Hematopoietic multipotent progenitor cell treated with erythropoietin and hydrocortisone succinate and interleukin-3 and kit ligand, for 4 days (in vitro differentiated cells): ENCODE results near the gene CGB3.

ENCODE experiments used
- DNase-seq: peaks from one replicate; pipeline ENCODE4 v3.0.0-alpha.2; 2015

CGB3 gene

GRCh38 chr19:48985711-48986110 is 38.4 kb downstream of the CGB3 start:
- no peak for DNase-seq

DNA sequence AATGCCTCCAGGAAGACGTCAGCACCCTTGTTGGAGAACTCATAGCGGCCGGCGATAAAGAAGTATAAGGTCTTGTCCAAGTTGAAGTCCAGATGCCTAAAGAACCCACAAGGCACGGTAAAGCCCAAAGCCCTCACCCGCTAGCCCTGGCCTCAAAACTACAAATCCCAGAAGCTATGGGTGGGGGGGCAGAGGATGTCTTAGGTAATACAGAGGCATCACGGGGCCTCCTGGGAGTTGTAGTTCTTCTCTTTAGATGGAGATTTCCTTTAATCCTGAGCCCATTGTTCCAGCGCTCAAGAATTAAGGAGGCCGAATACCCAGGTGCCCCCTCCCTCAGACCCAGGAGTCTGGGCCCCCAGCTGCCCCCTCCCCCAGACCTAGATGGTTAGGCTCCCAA is 41.9 kb downstream of the CGB3 start:
- peak; percentile 54 for DNase-seq

- no peak for DNase-seq
Observed at GRCh38 chr19:48977061-48977460, 47.1 kb downstream of the CGB3 start.

- DNase-seq: peak; percentile 86
Observed at GRCh38 chr19:48975947-48976847, 47.9 kb downstream of the CGB3 start.
